ENCODE measurements around the gene FYCO1. TPM values are rescaled to one million over a fixed set of nuclear protein-coding genes. Genes with fewer than 3 reads are reported as not detected.

FYCO1 gene
- polyA plus RNA-seq, 1 donor (not counting 4 experiments of a cell fraction or from before 2014, with no cell fraction given), result 6.1 TPM

GRCh38 chr3:45969953-45970352 lies 25.7 kb downstream of the FYCO1 start:
- Histone ChIP-seq H3K4me2 (ENCODE audit: control insufficient read depth, extremely low read depth, insufficient read depth, low read depth, low read length) (no peak overlapping the region), H2AFZ (ENCODE audit: control insufficient read depth, low read length) (no peak overlapping the region), H3K36me3 (ENCODE audit: control insufficient read depth in 2 of 2, extremely low read depth in 1 of 2, insufficient read depth in 2 of 2, low read length in 2 of 2) (peaks cover 10 to 34% of the 10 kb centered on the region in 2 experiments), H3K4me1 (ENCODE audit: control insufficient read depth, extremely low read depth, insufficient read depth, low read length) (peaks cover 6% of the 10 kb centered on the region), H3K9me1 (ENCODE audit: control insufficient read depth, extremely low read depth, insufficient read depth, low read length) (no peaks in the 10 kb centered on the region), H3K79me2 (ENCODE audit: control insufficient read depth, insufficient read depth, low read length) (no peaks in the 10 kb centered on the region), H3K27ac (ENCODE audit: control insufficient read depth, insufficient read depth, low read length) (no peak overlapping the region), H3K4me3 (ENCODE audit: control insufficient read depth in 2 of 3, extremely low read depth in 1 of 3, insufficient read depth in 2 of 3, low read depth in 1 of 3, low read length in 3 of 3) (no peak overlapping the region), H3K9me3 (ENCODE audit: control insufficient read depth, low read depth, low read length) (no peaks in the 10 kb centered on the region), H3K9ac (ENCODE audit: control insufficient read depth, extremely low read depth, insufficient read depth, low read length) (no peak overlapping the region), H4K20me1 (ENCODE audit: control insufficient read depth, extremely low read depth, insufficient read depth, low read length) (no peaks in the 10 kb centered on the region), H3K27me3 (ENCODE audit: control insufficient read depth, extremely low read depth, insufficient read depth, low read length) (no peaks in the 10 kb centered on the region)
- TF ChIP-seq EZH2 (IDR thresholded peaks at IDR 0.05; ENCODE audit: low read length) (no peak), CTCF (optimal IDR thresholded peaks at IDR 0.05 in 1 of 3, IDR thresholded peaks at IDR 0.05 in 1 of 3, conservative IDR thresholded peaks at IDR 0.05 in 1 of 3; ENCODE audit: extremely low read depth in 1 of 3, insufficient read depth in 2 of 3, low read length in 3 of 3) (no peak)
- DNase-seq (ENCODE audit: low read depth, low spot score) (no peak), FAIRE-seq (no peak)
- dilution Hi-C loops (cut with MboI; ENCODE audit: extremely low pct_ligation_motif_present, low sequenced_read_pairs), result no loop called here

- H3K9me3 ChIP-seq (ENCODE audit: control insufficient read depth, low read depth, low read length), result no peaks in the 10 kb centered on the region
- DNase-seq (ENCODE audit: low read depth, low spot score) (no peak), FAIRE-seq (no peak)
- no peak overlapping the region for H2AFZ ChIP-seq (ENCODE audit: control insufficient read depth, low read length)
- dilution Hi-C loops (cut with MboI; ENCODE audit: extremely low pct_ligation_motif_present, low sequenced_read_pairs), result no loop called here
- no peak overlapping the region for H3K9ac ChIP-seq (ENCODE audit: control insufficient read depth, extremely low read depth, insufficient read depth, low read length)
- H3K27me3 ChIP-seq (ENCODE audit: control insufficient read depth, extremely low read depth, insufficient read depth, low read length), result no peaks in the 10 kb centered on the region
- no peaks in the 10 kb centered on the region for H4K20me1 ChIP-seq (ENCODE audit: control insufficient read depth, extremely low read depth, insufficient read depth, low read length)
- H3K4me1 ChIP-seq (ENCODE audit: control insufficient read depth, extremely low read depth, insufficient read depth, low read length), result peaks cover 6% of the 10 kb centered on the region
- H3K27ac ChIP-seq (ENCODE audit: control insufficient read depth, insufficient read depth, low read length), result no peak overlapping the region
- H3K9me1 ChIP-seq (ENCODE audit: control insufficient read depth, extremely low read depth, insufficient read depth, low read length), result no peaks in the 10 kb centered on the region
- no peak overlapping the region for H3K4me3 ChIP-seq (ENCODE audit: control insufficient read depth in 2 of 3, extremely low read depth in 1 of 3, insufficient read depth in 2 of 3, low read depth in 1 of 3, low read length in 3 of 3)
- H3K79me2 ChIP-seq (ENCODE audit: control insufficient read depth, insufficient read depth, low read length), result no peaks in the 10 kb centered on the region
- H3K36me3 ChIP-seq (ENCODE audit: control insufficient read depth in 2 of 2, extremely low read depth in 1 of 2, insufficient read depth in 2 of 2, low read length in 2 of 2), result peaks cover 7 to 40% of the 10 kb centered on the region in 2 experiments
- no peak overlapping the region for H3K4me2 ChIP-seq (ENCODE audit: control insufficient read depth, extremely low read depth, insufficient read depth, low read depth, low read length)
- TF ChIP-seq EZH2 (IDR thresholded peaks at IDR 0.05; ENCODE audit: low read length) (no peak), CTCF (optimal IDR thresholded peaks at IDR 0.05 in 1 of 3, IDR thresholded peaks at IDR 0.05 in 1 of 3, conservative IDR thresholded peaks at IDR 0.05 in 1 of 3; ENCODE audit: extremely low read depth in 1 of 3, insufficient read depth in 2 of 3, low read length in 3 of 3) (no peak)
Measured at GRCh38 chr3:45969116-45969515, 26.5 kb downstream of the FYCO1 start.
